ENCODE results near the gene CAMTA1.
"Not testable (repeated sequence)": the region's sequence is repeated elsewhere in the genome, so short reads cannot be mapped to it uniquely, and the experiment has no call there.

The CAMTA1 gene

GRCh38 chr1:7679159-7679872, 894.1 kb downstream of the CAMTA1 start:
- DNase-seq, result no peak

DNA sequence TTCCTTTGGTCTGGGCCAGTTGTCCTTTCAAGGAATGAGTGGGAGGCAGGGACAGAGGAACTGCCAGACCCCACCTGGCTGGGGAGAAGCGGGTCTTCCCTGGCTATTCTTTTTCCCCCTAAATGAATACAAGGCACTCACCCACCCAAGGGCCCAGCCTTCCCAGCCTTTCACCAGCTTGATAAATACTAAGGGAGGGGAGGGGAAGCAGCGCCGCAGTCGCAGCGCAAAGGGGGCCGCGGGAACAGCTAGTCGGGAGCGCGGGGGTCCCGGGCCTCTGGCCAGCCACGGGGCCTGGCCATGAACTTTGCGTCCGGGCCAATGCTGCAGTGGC, 894.6 kb downstream of the CAMTA1 start:
- DNase-seq, result no peak

GRCh38 chr1:7680207-7680954, 895.1 kb downstream of the CAMTA1 start:
- DNase-seq, result peak; percentile 63

DNA sequence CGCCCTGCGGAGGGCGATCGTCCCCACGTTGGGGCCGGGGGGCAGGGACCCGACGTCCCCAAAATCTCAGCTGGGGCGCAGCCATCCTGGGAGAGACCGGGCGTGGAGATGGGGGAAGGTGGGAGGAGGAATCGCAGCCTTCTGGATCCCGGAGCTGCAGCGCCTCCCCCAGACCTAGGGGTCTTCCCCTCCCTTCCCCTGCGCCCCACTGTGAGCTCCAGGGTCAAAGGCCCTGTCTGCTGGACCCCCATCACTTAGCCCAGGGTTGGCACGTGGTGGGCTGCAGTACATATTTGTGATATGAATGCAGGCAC, 895.7 kb downstream of the CAMTA1 start:
- DNase-seq, result no peak

GRCh38 chr1:7681401-7681800, 896.1 kb downstream of the CAMTA1 start:
- no peak for DNase-seq

GRCh38 chr1:7683521-7683920, 898.3 kb downstream of the CAMTA1 start:
- no peak for DNase-seq

DNA sequence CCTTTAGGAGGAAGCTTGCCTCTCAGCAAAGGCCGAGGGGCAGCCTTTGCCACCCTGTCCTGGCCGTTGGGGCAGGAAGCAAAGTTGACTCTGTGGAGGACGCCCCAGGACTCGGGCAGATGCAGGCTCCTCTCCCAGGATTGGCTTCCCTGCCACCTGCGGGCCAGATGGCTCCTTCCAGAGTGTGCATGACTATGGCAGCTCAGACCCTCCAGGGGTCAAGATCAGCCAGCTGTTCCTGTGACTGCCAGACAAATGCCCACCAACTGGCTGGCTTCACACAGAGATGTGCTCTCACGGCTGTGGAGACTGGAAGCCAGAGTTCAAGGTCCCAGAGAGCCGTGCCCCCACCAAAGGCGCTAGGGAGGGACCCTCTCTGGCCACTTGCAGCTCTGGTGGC, 898.9 kb downstream of the CAMTA1 start:
- no peak for DNase-seq

DNA sequence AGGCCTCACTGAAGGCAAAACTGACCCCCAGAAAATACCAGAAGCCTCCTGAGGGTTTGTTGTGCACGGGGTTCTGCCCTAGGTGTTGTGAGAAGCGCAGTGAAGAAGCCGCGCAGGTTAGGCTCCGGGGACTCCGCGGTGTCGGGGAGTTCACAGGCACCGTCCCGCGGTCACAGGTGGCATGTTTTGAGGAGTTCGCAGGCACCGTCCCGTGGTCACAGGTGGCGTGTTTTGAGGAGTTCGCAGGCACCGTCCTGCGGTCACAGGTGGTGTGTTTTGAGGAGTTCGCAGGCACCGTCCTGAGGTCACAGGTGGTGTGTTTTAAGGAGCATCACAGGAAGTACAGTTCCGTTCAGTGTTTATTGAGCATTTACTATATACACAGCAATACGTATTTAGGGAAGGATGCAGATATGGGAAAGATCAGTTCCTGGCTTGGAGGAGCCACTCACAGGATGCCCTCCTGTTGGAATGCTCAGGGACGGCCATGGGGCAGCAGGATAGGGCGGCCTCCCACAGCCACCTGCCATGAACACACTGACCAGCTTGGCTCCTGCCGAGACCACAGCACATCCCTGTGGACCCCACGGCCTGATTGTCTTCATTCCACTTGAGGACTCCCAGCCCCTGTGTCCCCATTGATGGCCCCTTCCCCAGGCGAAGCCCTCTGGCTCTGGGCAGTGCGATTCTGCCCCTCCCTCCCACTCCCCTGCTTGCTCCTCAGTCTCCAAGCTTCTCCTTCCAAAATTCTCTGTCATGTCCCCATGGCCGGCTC, 899.8 kb downstream of the CAMTA1 start:
- no peak for DNase-seq

DNA sequence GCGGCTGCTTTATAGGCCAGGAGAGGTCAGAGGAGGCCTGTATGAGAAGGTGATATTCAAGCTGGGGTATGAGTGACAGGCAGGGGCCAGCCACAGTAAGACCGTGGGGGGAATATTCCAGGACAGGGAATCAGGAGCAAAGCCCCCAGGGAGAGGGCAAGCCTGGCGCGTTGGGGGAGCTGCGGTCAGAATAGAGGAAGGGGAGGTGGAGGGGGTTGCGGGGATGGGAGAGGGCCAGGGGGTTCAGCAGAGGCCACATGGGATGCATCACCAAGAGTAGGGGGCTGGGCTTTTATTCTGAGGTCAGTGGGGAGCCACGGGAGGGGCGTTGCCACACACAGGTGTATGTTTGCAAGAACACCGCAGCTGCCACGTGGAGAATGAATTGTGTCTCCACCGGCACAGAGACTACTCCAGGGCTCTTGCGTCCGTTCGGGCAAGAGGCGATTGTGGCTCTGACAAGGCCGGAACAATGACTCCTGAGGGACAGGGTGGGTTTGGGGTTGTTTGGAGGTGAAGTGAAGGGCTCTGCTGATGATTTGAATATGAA, 901.1 kb downstream of the CAMTA1 start:
- no peak for DNase-seq

- DNase-seq, result no peak
Observed at GRCh38 chr1:7687411-7687810, 902.2 kb downstream of the CAMTA1 start.

DNA sequence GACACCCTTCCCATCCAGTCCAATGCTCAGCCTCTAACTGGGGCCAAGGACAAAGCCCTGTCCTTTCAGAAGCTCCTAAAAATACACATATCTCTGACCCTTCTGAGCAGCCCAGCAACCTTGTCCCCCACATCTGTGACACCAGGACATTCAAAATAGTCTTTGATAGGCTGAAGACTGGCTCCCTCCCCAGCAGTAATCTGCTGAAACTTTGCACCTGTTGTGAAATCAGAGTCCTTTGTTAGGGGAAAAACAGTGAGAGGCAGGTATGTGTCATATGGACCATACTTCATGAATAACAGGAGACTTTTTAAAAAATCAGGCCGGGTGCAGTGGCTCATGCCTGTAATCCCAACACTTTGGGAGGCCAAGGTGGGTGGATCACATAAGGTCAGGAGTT, 903.4 kb downstream of the CAMTA1 start:
- DNase-seq, result no peak

DNA sequence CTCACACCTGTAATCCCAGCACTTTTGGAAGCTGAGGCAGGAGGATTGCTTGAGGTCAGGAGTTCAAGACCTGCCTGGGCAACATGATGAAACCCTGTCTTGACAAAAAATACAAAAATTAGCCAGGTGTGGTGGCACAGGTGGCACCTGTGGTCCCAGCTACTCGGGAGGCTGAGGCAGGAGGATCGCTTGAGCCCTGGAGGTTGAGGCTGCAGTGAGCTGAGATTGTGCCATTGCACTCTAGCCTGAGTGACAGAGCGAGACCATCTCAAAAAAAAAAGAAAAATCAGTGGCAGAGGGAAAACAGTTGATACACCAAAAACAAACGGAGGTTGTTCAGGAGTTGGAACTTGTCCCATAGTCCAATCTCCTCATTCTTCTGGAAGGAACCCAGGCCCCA, 904.1 kb downstream of the CAMTA1 start:
- DNase-seq, result not testable (repeated sequence)

GRCh38 chr1:7690076-7690475, 904.8 kb downstream of the CAMTA1 start:
- DNase-seq, result no peak

GRCh38 chr1:7690496-7691182, 905.4 kb downstream of the CAMTA1 start:
- no peak for DNase-seq

DNA sequence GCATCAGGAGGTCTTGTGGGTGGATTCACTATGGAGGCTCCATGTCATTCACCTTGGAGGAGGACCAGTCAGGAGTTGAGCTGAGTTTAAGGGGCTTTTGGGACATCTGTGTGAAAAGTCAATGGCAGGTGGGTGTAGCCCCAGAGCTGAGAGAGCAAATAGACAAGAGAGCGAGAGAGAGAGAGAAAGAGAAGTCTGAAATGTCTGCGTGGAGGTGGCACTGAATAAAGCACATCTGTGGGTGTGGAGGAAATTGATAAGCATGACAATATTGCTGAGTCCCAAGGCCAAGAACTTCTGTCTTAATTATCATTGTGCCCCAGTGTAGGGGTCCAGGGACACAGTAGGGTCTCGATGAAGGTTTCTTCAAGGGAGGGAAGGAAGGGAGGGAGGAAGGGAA, 906.3 kb downstream of the CAMTA1 start:
- no peak for DNase-seq

GRCh38 chr1:7692005-7692404, 906.8 kb downstream of the CAMTA1 start:
- no peak for DNase-seq

DNA sequence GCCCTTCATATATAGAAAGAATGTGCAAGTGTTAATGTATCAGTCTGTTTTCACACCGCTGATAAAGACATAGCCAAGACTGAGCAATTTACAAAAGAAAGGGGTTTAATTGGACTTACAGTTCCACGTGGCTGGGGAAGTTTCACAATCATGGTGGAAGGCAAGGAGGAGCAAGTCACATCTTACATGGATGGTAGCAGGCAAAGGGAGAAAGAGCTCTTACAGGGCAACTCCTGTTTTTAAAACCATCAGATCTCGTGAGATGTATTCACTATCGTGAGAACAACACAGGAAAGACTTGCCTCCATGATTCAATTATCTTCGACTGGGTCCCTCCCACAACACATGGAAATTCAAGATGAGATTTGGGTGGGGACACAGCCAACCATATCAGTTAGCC, 907.8 kb downstream of the CAMTA1 start:
- DNase-seq, result not testable (repeated sequence)

DNA sequence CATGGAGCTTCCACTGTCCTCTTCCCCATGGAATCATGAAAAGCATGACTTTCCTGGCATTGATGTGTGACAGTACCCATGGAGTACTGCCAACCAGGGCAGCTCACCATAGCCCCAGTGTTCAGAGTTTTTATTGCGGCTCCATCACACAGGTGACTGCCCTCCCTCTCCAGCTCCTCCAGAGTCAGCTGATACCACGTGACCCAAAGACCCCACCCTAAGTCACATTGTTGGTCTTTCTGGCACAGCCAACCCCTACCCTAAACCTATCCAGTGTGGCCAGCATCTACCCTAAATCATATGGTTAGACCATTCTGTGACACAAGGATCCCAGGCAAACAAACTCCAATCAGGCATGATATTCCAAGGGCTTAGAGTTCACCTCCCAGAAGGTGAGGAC, 908.4 kb downstream of the CAMTA1 start:
- no peak for DNase-seq

DNA sequence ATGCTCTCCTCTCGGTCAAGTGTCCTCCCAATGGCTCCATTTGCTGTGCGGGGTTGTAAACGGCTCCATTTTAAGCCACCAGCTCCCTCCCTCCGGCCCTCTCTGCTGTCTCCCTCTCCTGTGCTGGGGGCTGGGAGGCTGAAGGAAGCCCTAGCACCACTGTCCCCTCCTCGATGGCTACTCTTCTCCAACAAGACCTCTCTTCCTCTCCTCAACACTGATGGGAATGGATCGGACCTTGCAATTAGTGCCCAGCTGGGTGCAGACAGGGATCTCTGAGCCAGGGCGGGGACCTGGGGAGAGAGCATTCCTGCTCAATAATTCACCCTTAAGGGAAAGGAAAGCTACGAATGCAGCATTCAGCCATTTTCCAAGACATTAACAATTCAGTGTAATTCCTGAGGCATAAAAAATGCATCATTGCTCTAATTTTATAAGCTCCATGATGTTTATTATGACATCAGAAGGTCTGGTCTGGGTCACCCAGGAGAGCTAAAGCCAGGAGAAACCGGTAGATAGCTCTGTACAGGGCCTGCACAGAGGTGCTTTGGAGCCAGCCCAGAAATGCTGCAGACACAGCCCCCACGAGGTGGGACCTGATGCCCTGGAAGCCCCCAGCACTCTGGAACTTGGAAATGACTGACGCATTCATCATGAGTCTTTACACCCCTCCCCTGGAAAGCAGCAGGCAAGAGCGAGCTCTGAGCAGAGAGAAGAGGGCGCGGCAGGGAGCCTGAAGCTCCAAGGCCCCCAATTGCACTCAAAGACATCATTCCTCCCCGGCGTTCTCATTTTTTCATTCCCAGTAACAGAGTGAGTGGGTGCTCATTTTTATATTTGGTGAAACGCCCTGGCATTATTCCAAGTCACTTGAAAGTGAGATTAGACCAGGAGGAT, 909.6 kb downstream of the CAMTA1 start:
- DNase-seq, result no peak

DNA sequence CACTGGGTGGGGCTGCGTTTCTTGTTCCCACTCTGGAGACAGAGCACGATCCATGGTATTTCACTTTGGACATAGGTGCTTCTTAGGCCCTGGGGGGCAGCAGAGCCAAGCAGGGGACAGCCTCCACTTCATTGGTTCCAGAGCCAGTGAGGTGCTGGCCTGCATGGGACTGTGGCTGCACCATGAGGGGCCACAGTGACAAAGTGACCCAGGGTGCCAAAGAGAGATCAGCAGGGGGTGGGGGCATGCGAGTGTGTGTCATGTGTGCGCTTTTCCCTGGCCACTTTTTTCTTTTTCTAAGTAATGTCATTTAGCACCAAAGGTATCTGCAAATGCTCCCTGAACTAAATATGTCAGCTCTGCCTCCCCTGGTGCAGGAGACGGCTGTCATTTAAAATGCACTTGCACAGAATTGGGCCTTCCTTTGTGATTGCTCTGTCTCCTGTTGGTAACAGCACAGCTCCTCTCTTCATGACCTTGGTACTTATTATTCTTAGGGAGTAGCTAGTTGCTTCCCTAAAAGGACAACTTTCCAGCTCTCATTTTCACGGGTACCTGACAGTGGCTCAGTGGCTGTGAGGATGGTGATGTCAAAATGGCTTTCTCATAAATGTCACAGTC, 910.4 kb downstream of the CAMTA1 start:
- DNase-seq, result no peak

- no peak for DNase-seq
Observed at GRCh38 chr1:7698641-7699040, 913.4 kb downstream of the CAMTA1 start.

DNA sequence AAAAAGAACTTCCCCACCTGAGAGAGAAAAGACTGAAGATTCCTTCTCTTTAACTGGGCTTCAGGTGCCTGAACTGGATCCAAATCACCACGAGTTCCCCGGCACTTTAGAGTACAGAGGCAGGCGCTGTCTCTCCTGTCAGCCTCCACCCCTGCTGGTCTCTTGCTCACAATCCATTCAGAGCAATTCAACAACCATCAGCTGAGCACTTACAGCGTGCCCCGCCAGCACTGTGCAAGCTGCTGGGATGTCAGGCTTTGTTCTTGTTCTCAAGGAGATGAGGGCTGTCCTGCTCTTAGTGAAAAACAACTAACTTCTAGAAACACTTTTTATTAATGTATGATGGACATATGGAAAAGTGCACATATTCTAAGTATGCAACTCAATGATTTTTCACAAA, 917.1 kb downstream of the CAMTA1 start:
- DNase-seq, result peak; percentile 46

Measured in NCI-H1105 treated with DMSO at 0.1 percent for 48 hours (cell line).